NCI-H2227 (cell line): ENCODE data around the gene CD36.
"Not testable (repeated sequence)": the region's sequence is repeated elsewhere in the genome, so short reads cannot be mapped to it uniquely, and the experiment has no call there.

ENCODE experiments used
- DNase-seq: peaks from one replicate; lab custom pipeline; 2025; ENCODE audit not compliant: unreplicated experiment; lab: John Stamatoyannopoulos, UW

Gene CD36

GRCh38 chr7:80649011-80649410 lies 10.6 kb downstream of the CD36 start:
- no peak for DNase-seq

DNA sequence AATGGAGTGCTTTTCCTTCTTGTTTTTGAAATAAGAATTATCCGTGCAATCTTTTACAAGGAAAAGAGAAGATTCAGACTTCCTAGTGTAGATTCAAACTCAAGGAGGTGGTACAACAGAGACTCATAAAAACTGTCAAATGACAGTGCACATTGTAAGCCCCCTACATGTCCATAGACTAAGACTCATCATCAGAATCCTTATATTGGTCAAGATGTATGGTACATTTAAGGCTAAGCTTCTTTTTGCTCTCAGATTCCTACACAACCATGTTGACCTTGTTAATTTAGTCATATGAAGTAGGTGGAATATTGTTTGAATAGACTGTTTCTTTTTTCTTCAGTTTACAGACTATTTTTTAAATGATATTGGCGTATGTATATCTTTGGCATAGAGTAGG lies 11.6 kb downstream of the CD36 start:
- no peak for DNase-seq

DNA sequence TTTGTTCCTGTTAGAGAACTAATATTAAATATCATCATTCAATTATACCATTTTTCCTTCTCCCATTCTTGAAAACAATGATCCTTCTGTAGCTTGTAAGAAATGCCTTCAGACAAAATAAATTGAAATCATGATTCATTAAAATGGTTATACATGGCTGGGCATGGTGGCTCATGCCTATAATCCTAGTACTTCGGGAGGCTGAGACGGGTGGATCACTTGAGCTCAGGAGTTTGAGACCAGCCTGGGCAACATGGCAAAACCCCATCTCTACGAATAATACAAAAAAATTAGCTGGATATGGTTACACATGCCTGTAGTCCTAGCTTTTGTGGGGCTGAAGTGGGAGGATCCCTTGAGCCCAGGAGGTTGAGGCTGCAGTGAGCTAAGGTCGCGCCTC lies 13.0 kb downstream of the CD36 start:
- DNase-seq, result no peak

DNA sequence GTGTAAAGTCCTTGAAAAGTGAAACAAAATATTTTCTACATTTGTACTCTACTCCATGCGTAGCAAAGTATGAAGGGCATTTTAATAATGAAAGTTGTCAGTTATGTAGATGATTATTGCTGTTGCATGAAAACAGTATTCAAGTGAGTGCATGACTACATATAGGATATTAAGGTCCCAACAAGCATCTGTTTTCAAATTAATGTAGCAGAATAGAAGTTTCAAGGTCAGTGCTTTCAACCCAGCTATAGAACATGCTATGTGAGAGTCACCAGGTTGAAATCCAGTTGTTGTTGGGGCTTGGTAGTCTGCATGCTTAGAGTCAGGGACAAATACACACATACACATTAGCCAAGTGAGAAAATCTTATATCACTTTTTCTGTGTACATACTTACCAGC lies 14.8 kb downstream of the CD36 start:
- DNase-seq, result no peak

GRCh38 chr7:80654887-80655340 lies 16.5 kb downstream of the CD36 start:
- DNase-seq, result no peak

DNA sequence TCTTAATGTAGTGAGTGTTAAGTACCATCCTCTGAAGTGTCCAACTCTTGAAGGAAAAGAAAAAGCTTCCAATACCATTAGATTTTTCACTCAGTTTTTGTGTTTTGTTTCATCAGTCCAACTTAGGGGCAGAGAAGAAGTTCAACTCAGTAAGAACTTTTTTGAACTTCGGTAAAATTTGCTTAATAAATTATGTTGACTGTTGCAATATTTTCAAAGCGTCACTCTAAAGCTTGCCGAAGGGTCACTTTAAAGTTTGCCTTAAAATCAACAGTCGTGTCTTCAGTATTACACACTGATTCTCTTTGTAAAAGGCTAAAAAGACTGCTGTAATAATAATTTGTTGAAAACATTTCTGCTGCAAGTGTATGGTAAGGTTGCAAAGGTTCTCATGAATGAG lies 17.6 kb downstream of the CD36 start:
- DNase-seq, result no peak

GRCh38 chr7:80659120-80660055 lies 20.9 kb downstream of the CD36 start:
- peak; percentile 58 for DNase-seq

DNA sequence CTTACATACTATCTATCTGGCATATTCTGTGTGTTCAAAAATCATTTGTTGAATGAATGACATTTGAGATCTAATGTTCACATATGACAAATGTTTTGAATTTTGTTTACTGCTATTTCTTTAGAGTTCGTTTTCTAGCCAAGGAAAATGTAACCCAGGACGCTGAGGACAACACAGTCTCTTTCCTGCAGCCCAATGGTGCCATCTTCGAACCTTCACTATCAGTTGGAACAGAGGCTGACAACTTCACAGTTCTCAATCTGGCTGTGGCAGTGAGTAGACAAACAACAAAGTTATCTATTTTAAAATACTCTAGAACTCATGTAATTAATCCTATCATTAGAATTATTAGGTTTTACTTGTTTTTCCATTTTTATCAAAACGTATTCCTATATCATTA lies 22.5 kb downstream of the CD36 start:
- no peak for DNase-seq

DNA sequence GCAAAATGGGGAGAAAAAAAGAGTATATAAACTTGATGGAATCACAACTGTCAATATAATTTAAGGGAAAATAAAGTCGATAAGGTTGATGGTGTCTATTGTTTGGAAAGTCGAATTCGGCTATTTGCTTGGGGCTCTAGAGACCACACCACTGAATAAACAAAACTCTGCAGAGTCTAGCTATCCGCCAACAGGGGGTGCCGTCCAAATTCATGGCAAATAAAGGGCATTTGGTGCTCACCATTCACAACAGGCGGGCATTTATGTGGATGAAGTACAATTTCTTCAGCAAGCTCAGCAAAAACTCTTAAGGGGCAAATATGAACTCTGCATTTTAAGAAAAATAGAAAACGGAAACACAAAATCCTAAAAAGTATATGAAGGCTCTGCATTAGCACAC lies 23.3 kb downstream of the CD36 start:
- no peak for DNase-seq

GRCh38 chr7:80662252-80662651 lies 23.8 kb downstream of the CD36 start:
- DNase-seq, result no peak

GRCh38 chr7:80665526-80665925 lies 27.1 kb downstream of the CD36 start:
- DNase-seq, result no peak

GRCh38 chr7:80666376-80666775 lies 27.9 kb downstream of the CD36 start:
- DNase-seq, result no peak

- not testable (repeated sequence) for DNase-seq
Measured at GRCh38 chr7:80669367-80669766, 30.9 kb downstream of the CD36 start.

- no peak for DNase-seq
Measured at GRCh38 chr7:80671744-80672143, 33.3 kb downstream of the CD36 start.

- no peak for DNase-seq
Measured at GRCh38 chr7:80675090-80675489, 36.6 kb downstream of the CD36 start.

GRCh38 chr7:80676404-80676803 lies 38.0 kb downstream of the CD36 start:
- no peak for DNase-seq

- no peak for DNase-seq
Measured at GRCh38 chr7:80677629-80678028, 39.2 kb downstream of the CD36 start.

DNA sequence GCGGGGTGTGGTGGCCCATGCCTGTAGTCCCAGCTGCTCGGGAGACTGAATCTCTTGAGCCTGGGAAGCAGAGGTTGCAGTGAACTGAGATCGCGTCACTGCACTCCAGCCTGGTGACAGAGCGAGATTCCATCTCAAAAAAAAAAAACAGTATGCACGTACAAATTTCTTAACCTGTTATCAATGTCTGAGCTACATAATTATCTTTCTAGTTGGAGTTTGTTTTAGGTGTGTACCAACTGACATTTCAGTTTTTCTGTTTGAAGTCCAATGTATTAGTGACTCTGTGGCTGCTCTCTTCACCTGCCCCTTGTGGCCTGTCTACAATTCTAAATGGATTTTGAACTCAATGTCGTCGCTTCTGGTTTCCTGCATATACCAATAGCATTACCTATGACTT lies 40.3 kb downstream of the CD36 start:
- DNase-seq, result no peak

GRCh38 chr7:80679921-80680907 lies 41.8 kb downstream of the CD36 start:
- no peak for DNase-seq

DNA sequence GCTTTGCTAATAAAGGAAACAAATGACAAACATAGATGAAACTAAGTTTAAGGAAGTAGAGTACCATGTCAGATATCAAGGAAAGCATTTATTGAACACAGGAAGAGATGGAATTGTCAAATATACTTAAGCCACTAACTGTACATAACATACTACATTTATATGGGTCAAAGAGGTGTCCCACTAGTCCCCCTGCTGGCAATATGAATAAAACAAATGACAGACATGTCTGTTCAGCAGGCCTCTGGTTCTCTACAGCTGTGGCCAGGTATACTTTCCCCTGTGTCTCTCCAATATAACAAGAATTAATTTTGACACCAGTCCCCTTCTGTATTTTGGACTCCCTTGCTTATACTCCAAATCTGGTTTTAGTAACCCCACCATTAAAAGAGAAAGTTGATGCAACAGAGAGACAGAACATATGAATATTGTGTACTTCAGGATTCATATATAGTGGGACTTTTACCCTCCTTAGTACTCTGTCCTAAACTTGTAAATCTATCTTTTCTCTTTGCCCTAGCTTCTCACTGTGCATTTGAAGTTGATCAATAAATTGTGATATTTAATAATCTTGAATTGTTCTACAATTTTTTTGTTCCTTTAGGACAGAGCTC lies 42.9 kb downstream of the CD36 start:
- peak; percentile 34 for DNase-seq

- DNase-seq, result no peak
Measured at GRCh38 chr7:80682744-80683143, 44.3 kb downstream of the CD36 start.
